Activated naive CD8-positive, alpha-beta T cell treated with anti-CD3 and anti-CD28 coated beads, Interleukin-2, amount 50 U/mL, for 16 hours (primary cell): ENCODE measurements around the gene GRAMD2B.
"Not testable (repeated sequence)": the region's sequence is repeated elsewhere in the genome, so short reads cannot be mapped to it uniquely, and the experiment has no call there.

Source experiments
- DNase-seq: peaks from one replicate; pipeline ENCODE4 v3.0.0-alpha.2; 2020; ENCODE audit warnings: low read depth, low spot score

The GRAMD2B gene

DNA sequence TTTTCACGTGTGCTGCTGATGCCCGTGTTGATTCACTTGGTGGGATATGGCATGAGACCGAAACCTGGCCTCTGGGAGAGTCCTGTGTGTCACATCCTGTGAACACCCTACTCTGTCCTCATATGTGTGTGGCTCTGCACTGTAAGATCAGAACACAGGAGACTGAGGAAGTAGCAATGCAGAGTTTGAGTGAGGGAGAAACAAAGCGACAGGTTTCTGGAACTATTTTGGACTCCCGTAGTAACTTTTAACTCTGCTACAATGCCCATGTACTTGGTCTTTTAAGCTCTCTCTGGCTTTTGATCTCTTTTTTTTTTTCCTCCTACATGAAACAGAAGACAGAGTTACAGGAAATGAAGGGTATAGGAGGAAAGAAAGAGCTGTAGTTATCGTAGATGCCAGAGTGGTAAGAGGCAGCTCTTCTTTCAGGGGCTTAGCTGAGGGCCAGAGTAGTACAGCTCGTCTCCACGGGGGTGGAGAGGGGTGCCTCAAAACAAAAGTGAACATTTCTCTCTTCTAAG, 26.6 kb downstream of the GRAMD2B start:
- DNase-seq, result peak; percentile 13

DNA sequence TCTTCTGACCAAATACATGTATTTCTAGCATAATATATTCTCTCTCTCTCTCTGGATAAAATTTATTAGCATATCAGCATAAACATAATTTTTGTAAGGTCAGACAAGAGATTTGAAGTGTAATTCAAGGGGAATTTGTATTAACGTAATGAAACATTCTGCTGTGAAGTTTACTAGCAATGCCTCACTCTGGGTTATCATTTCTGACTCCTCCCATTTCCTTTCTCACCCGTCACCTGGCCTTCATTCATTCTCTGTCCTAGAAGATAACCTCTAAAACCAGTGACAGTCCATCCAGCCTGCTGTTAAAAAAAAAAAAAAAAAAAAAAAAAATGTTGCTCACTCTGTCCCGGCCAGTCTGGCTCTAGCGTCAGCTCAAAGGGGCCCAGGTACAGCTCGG, 27.1 kb downstream of the GRAMD2B start:
- DNase-seq, result no peak

DNA sequence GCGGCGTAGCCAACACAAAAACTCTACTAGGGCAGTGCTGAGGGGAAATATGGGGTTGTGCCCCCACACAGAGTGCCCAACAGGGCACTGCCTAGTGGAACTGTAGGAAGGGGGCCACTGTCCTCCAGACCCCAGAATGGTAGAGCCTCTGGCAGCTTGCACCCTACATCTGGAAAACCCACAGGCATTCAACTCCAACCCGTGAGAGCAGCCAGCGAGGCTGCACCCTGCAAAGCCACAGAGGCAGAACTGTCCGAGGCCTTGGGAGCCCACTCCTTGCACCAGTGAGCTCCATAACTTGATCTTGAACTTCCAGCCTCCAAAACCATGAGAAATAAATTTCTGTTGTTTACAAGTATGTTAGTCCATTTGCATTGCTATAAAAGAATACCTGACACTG, 27.7 kb downstream of the GRAMD2B start:
- DNase-seq, result no peak

DNA sequence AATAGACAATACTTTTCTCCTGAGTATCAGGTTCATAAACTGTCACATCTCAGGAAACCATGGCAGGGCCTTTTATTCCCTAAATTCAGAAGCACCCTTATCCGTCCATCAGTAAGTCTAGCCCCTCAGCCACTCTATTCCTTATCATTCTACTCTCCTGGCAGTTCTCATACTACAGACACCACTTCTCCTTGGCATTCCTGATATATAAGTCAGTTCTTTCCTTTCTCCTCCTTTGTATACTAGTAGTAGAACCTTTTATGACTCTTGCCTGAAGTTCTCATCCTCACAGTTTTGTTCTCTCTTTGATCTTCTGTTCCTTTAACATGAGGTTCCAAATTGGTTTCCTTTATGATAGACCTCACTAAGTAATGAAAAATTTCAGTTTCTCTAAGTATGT, 29.3 kb downstream of the GRAMD2B start:
- no peak for DNase-seq

DNA sequence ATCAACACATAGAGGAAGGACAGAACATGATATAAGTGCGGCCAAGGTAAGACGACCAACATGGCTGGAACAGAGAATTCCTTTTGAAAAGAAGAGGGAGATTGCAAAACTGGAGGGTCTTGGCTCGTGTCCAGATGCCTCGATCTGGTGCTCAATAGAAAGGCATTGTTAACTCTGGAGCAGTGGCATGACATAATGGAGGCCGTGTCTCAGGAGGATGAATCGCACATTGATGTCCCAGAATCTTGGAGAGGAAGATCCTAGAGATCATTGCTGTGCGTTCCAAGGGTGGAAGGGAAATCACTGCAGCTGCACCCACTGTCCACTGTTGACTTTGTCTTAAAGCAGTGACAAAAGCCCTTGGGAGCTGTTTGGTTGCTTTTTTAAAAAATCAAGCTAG, 30.9 kb downstream of the GRAMD2B start:
- DNase-seq, result no peak

DNA sequence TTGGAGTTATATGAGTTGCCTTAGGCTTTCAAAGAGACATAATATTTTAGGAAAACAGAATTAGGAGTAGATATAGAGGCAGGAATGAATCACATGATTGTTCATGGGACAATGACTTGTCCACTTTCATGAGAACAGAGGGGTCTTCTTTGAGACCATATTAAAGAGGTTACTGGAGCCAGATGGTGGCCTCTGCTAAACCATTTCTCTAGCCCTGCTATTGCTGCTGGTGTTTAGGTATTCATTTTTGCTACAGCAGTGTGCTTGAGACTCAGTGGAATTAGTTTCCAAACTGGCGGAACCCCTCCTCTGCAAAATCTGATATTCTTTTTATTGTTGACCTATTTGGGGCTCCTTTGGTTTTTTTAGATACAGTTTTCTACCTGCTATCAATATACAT, 31.3 kb downstream of the GRAMD2B start:
- DNase-seq, result no peak

DNA sequence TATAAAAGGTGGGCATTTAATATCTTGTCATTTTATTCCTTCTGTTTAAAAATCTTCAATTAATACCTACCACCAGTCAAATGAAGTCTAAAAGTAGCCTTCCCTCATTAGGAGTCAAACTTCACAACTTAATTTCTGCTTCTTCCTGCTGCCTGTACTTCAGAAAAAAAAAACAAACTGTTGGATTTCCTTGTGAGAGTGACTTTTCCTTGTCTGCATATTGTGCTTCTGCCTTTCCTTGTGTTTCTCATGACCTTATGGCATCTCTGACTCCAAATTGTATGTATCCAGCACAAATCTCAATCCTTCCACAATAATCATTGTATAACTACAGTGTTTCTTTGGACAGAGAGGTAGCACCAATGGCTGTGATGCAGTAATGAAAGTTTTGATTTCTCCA, 32.1 kb downstream of the GRAMD2B start:
- no peak for DNase-seq

DNA sequence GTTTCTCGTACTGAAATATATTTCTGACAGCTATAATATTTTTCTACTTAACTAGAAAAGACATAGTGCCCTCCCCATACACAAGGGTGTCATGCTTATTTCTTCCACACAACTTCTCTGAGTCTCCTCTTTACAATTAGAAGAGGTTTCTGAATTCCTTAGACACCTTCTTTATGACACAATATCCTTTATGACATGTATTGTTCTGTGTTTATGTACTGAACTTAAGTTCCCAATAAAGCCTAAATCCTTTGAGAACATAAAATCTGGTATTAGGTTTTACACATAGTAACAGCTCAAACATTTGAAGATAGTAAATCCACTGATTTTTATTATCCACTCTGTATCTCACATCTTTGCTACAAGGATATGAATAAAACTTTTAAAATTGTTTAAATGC, 32.5 kb downstream of the GRAMD2B start:
- DNase-seq, result no peak

DNA sequence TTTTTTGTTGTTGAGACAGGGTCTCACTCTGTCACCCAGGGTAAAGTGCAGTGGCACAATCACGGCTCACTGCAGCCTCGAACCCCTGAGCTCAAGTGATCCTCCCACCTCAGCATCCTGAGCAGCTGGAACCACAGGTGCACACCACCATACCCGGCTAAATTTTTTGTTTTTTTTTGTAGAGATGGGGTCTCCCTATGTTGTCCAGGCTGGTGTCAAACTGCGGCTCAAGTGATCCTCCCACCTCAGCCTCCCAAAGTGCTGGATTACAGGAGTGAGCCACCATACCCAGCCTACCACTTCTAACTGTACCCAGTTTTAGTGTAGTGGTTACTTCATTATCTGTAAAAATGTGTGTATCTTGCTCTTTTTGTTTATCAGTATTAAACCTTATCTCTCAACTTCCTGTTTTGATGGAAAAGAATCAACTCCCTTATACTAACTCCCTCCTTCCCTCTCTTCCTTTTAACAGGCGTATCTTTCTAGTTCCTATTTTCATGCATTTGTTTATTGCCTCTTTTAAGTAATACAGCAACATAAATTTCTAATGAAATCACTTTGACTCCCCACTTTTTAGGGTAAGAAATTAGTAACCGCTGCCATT, 33.1 kb downstream of the GRAMD2B start:
- no peak for DNase-seq

DNA sequence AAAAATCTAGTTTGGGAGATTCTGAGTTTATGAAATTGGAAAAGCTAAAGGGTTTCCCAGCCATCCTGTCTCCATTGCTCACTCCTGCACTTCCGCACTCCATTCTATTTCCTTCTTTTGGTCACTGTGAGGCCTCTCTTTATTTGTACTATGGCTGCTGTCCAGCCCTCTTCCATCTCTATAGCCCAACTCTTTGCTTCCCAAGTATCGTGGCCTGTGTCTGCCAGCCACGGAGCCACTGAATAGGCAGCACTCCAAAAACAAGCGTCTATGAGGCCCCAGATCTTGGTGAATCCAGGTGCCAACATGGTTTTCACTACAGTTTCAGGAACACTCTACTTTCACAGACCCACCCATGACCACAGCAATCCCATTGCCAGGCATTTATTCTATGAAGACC, 37.2 kb downstream of the GRAMD2B start:
- no peak for DNase-seq

DNA sequence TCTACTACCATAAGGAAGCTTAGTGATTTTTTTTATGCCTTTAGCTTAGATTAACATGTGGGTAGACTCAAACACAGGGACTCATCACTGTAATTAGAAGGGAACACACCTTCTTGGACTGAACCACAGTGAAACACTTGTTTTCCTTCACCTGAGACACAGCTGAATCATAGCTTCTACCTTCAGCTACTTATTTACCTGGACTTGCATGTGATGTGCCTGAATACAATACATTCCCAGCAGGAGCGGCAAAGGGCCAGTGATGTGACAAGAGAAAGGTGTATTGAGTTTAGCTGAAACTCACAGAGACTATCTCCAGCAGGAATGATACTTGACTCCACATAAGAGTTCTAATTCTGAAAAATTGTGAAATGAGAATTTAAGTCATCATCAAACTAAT, 37.8 kb downstream of the GRAMD2B start:
- DNase-seq, result no peak

DNA sequence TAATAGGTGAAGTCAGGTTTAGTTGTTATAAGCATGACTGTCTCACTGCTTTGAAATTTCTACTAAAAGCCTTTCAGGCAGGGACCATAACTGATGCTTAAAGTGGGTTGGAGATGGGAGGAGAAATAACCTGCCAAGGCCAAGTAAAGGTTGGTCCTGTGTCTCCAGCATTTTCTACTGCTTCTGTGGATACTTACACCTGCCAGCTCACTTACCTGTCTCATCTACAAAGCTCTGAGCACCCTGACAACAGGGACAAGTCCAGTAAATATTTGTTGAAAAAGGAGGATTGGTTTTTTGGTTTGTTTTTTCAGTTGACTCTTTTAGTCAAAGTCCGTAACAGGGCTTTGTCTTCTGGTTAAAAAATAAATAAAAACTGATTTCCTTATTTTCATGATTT, 38.6 kb downstream of the GRAMD2B start:
- DNase-seq, result no peak

DNA sequence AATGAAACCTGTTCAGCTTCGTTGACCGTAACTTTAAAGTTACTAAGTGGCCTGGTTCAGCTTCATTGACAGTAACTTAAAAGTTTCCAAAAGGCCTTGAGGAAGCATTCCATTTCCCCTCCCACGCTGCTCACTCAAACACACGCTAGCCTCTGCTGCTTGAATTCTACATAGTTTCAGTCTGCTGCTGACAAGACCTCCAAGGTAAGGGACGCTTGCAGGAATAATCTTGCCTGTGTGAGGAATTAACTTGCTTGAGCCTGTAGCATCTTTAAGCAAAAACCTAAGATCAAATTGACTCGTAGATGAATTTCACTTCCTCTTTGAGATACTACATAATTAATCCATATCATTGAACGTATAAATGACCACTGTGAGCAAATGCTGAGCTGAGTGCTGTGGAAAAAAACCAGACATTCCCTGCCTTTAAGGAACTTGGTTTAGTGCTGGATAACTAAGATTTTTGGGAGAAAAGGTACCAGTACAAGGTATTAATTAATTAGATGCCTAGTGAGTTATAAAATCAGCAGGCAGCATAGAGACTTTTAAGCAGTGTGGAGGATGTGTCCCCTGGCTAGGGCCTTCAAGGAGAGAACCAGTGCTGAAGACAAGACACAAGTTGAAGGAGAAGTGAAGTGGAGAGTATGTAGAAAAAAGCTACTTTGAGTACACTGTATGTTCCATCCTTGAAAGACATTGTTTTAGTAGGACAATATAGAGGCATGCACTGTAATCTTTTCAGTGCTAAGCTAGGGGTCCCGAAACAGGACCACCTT, 39.2 kb downstream of the GRAMD2B start:
- DNase-seq, result no peak

DNA sequence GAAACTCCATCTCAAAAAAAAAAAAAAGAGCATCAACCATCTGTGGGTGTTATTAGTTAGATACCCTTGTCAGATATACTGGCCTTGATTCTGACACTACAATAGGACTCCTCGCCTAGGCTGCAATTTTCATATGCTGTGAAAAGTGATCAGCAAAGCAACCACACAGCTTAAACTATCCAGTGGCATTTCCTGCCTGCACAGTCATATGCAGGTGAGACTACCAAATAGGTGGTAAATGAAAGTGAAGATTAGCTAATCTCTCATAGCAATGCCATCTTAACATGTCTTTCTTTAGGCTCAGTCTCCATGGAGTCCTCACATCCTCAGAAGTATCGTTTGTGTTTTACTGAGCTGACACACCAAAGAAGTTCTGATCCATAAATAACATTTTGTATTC, 40.8 kb downstream of the GRAMD2B start:
- no peak for DNase-seq

DNA sequence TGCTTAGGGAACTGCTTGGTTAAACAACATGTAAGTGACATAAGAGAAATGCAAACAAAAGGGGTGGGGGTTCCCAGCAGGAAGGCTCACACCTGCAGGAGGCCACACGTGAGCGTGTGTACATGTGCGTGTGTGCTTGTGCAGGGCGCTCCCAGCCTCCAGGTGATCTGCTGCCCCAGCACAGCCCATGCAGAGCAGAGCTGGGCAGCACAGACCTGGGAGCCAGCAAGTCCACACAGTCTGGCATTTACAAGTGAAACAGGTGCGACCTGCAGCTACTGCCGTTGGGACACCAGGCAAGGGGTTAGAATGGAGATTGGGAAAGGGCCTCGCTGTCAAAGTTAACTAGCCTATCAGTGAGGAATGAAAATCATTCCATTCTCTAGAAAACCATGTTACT, 41.8 kb downstream of the GRAMD2B start:
- no peak for DNase-seq

DNA sequence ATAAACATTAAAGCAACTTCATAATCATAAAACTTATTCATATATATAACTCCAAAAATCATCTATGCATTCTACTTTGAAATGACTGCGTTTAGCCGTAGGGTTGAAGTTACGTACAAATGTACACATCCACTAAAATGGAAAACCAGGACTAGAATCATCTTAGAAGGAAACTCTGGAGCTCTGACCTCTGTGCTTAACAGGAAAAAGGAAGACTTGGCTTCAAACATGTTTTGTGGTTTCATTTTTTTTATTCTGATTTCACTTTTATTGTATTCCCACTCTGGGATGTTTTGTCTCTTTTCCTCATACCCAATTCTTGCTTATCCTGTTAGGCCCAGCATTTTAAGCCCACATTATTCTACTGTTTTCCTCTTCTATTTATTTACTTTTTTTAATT, 44.9 kb downstream of the GRAMD2B start:
- no peak for DNase-seq

DNA sequence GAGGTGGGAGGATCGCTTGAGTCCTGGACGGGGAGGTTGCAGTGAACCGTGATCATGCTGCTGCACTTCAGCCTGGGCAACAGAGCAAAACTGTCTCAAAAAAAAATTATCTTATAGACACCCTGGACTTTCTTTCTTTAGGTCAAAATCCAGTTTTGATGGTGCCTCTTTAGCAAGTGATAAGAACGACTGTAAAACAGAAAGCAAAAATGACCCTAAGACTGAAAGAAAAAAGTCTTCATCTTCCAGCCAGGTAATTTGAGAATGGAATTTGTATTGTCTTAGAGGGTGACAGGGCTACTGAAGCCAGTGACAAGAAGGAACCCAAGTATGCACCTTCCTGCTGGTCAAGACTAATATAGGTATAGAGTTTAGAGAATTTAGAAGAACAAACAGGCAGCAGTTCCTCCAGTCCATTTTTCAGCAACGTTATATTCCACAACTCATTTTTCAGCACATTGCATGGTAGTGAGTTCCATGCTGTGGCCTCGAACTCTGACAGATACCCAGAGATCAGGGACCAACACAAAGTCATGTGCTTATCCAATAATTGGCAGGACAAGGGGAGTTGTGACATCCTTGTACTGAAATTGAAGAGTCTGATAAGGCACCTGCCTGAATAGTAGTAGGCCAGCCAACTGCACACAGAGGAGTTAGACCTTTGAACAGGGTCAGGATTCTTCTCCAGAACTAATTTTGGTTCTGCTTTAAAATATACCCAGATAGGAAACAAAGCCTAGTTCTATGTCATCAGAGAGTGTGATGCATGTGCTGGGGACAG, 46.5 kb downstream of the GRAMD2B start:
- no peak for DNase-seq

DNA sequence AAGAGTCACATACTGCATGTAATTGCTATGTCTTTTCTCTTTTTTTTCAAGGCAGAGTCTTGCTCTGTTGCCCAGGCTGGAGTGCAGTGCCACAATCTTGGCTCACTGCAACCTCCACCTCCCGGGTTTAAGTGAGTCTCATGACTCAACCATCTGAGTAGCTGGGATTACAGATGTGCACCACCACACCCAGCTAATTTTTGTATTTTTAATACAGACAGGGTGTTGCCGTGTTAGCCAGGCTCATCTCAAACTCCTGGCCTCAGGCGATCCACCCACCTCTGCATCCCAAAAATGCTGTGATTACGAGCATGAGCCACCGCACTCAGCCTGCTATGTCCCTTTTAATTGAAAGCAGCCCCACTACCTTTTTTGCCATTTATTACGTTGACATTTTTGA, 47.3 kb downstream of the GRAMD2B start:
- not testable (repeated sequence) for DNase-seq

DNA sequence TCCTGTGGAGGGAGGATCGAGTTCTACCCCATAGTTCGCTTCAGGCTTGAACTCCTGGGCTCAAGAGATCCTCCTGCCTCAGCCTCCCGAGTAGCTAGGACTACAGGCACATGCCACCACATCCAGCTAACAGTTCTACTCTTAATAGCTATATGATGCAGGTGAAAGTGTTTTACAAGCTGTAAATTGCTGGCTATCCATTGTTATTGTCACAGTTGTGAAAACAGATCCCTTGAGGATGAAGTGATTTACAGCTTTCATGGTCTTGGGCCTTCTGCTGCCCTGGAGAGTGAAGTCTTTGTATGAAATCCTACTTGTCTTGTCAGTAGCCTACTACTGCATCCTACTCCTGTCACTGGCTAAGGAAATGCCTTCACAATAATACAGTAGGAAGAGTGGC, 48.0 kb downstream of the GRAMD2B start:
- DNase-seq, result no peak

DNA sequence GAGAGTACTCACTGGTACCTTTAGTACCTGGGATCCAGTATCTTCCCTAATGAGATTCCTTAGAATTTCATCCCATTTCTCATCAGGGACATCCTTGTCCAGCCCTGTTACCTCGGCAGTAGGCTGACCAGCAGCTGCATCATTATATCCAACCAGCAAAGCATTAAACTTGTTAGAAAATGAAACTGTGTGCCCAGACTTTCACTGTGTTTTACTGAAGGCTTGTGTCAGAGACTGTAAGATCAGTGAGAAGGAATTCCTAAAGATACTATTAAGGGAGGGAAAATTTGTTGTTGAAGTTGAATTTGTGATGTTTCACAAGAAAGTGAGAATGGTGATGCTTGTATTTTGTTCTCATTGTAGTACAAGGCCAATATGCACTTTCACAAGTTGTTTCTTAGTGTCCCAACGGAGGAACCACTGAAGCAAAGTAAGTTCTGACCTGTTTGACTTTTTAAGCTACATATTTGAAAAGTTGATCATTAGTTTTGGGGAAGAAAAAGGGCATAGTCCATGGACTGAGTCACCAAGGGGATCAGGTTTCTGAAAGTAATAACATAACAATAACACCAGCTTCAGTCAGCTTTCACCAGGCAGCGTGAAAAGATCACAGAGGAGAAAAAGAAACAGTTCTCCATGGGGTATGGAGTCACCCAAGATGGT, 48.8 kb downstream of the GRAMD2B start:
- no peak for DNase-seq

DNA sequence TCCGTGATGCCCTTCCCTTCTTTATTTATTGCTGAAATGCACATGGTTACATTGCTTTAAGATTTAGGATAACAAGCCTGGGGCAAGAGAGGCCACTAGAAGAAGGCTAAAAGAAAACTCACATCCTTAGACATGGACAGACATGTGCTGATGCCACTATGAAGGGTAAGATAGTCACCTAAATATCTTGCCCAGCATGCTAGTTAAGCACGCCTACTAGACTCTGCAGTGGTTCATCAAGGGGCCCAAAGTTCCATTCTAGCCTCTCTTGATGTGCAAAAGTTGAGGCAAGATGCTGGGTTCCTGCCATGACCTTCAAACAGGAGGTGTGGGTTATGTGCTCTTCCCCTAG, 49.3 kb downstream of the GRAMD2B start:
- DNase-seq, result no peak
